ENCODE measurements around the gene DAB1.

The DAB1 gene

GRCh38 chr1:57258557-57259325 lies 165.1 kb downstream of the DAB1 start:
- TF ChIP-seq CTCF (IDR thresholded peaks at IDR 0.05; ENCODE audit: low read depth, low read length), result no peak
- H3K4me3 ChIP-seq (ENCODE audit: low read depth, low read length), result no peak overlapping the region

- TF ChIP-seq CTCF (IDR thresholded peaks at IDR 0.05; ENCODE audit: low read depth, low read length), result no peak
- no peak overlapping the region for H3K4me3 ChIP-seq (ENCODE audit: low read depth, low read length)
These were observed 167.9 kb downstream of the DAB1 start for GRCh38 chr1:57255945-57256344.

GRCh38 chr1:57254022-57254421 lies 169.8 kb downstream of the DAB1 start:
- no peak for TF ChIP-seq CTCF (IDR thresholded peaks at IDR 0.05; ENCODE audit: low read depth, low read length)
- H3K4me3 ChIP-seq (ENCODE audit: low read depth, low read length), result no peak overlapping the region

- TF ChIP-seq CTCF (IDR thresholded peaks at IDR 0.05; ENCODE audit: low read depth, low read length), result no peak
- no peak overlapping the region for H3K4me3 ChIP-seq (ENCODE audit: low read depth, low read length)
These were observed 171.1 kb downstream of the DAB1 start for GRCh38 chr1:57252597-57253294.

GRCh38 chr1:57250021-57250420 lies 173.8 kb downstream of the DAB1 start:
- no peak overlapping the region for H3K4me3 ChIP-seq (ENCODE audit: low read depth, low read length)
- TF ChIP-seq CTCF (IDR thresholded peaks at IDR 0.05; ENCODE audit: low read depth, low read length), result no peak

- no peak overlapping the region for H3K4me3 ChIP-seq (ENCODE audit: low read depth, low read length)
- no peak for TF ChIP-seq CTCF (IDR thresholded peaks at IDR 0.05; ENCODE audit: low read depth, low read length)
These were observed 174.3 kb downstream of the DAB1 start for GRCh38 chr1:57249511-57249910.

GRCh38 chr1:57248830-57249229 lies 175.0 kb downstream of the DAB1 start:
- no peak overlapping the region for H3K4me3 ChIP-seq (ENCODE audit: low read depth, low read length)
- no peak for TF ChIP-seq CTCF (IDR thresholded peaks at IDR 0.05; ENCODE audit: low read depth, low read length)
